WI38 (cell line): ENCODE data around the gene C1orf232.

Experiments used
- H3K4me3 ChIP-seq: 2 replicates; pipeline ENCODE4 v1.5.1; 2011; ENCODE audit warnings: low read depth, mild to moderate bottlenecking, control low read depth, low read length
- TF ChIP-seq, protein P1 (sequence below): IDR thresholded peaks from 2 replicates; pipeline ENCODE4 v1.5.1; 2012; ENCODE audit warnings: low read depth, mild to moderate bottlenecking, control low read depth, low read length

The C1orf232 gene

DNA sequence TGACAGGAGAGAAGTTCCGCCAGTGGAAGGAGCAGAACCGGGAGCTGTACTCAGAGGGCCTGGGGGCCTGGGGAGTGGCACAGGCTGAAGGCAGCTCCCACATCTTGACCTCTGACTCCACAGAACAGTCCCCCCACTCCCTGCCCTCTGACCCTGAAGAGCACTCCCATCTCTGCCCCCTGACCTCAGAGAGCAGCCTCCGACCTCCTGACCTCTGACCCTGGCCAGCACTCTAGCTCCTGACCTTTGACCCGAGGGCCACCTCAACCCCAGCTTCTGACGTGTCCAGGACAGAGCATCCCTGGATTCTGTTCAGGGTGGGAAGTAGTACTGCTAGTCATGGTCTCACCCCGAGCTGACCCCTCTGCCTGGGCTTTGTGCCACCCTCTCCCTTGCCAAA, 20.6 kb upstream of the C1orf232 start:
- TF ChIP-seq, protein P1, sequence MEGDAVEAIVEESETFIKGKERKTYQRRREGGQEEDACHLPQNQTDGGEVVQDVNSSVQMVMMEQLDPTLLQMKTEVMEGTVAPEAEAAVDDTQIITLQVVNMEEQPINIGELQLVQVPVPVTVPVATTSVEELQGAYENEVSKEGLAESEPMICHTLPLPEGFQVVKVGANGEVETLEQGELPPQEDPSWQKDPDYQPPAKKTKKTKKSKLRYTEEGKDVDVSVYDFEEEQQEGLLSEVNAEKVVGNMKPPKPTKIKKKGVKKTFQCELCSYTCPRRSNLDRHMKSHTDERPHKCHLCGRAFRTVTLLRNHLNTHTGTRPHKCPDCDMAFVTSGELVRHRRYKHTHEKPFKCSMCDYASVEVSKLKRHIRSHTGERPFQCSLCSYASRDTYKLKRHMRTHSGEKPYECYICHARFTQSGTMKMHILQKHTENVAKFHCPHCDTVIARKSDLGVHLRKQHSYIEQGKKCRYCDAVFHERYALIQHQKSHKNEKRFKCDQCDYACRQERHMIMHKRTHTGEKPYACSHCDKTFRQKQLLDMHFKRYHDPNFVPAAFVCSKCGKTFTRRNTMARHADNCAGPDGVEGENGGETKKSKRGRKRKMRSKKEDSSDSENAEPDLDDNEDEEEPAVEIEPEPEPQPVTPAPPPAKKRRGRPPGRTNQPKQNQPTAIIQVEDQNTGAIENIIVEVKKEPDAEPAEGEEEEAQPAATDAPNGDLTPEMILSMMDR, result no peak
- H3K4me3 ChIP-seq, result no peak overlapping the region

DNA sequence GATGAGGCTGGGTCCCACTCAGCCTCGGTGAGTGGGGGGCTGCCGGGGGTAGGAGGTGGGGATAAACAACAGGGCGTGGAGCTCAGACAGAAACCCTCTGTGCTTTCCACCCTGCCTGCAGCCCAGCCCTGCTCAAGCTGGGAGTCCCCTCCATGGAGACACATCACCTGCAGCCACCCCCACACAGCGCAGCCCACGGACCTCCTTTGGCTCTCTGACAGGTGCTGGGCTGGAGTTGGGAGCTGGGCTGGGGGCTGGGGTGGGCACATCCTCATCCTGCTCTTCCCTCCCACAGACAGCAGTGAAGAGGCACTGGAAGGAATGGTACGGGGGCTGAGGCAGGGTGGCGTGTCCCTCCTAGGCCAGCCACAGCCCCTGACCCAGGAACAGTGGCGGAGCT, 19.7 kb upstream of the C1orf232 start:
- H3K4me3 ChIP-seq, result no peak overlapping the region
- TF ChIP-seq, protein P1, result no peak

DNA sequence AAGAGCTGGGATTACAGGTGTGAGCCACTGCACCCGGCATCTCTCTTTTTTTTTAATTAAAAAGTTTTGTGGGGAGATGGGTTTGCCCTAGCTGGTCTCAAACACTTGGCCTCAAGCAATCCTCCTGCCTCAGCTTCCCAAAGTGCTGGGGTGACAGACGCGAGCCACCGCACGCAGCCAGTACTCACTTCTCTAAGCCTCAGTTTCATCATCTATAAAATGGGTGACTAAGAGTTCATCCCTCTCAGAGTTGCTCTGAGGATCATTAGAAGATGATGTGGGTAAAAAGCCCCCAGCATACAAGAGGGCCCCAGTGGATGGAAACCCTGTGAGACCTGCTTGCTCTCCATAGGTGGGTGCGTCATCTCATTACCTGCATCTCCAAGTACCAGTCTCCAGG, 19.1 kb upstream of the C1orf232 start:
- no peak overlapping the region for H3K4me3 ChIP-seq
- TF ChIP-seq, protein P1, result no peak

DNA sequence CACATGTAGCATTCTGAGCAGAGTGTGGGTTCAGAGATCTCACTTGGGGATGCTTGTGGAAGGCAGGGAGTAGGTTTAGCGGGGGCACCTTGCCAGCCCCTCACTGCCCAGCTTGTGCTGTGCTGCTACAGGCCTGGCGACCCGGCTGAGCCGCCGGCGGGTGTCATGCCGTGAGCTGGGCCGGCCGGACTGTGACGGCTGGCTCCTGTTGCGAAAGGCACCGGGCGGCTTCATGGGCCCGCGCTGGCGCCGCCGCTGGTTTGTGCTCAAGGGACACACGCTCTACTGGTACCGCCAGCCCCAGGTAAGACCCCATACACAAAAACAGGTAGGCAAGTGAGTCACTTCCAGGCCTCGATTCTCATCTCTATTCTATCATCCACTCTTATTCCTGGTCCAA, 16.1 kb upstream of the C1orf232 start:
- TF ChIP-seq, protein P1, result no peak

DNA sequence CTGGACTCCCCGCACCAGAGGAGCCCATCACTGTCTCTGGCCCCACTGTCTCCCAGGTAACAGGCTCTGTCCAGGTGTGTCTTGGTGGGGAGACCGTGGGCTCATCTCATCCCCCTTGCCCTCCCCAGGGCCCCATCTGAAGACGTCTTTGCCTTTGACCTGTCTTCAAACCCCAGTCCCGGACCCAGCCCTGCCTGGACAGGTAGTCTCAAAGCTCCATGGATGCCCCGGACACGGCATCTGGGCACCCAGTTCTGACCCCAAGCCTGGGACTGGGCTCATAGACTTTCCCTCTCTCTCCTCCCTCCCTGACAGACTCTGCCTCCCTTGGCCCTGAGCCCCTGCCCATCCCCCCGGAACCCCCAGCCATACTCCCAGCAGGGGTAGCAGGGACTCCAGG, 15.3 kb upstream of the C1orf232 start:
- H3K4me3 ChIP-seq, result no peak overlapping the region
- TF ChIP-seq, protein P1, result no peak

More for the DNA sequence above, 16.1 kb upstream of the C1orf232 start:
- no peak overlapping the region for H3K4me3 ChIP-seq

DNA sequence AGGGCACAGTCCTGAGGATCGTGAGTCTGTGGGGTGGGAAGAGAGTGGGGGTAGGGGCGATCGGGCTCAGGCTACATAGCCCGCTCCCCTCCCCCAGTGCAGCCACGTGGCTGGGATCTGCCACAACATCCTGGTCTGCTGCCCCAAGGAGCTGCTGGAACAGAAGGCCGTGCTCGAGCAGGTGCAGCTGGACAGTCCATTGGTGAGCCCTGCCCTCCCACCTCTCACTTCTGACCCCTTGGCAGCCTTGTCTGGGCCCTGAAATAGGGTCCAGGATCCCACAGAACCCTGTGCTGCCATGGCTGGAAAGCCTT, 13.6 kb upstream of the C1orf232 start:
- H3K4me3 ChIP-seq, result no peak overlapping the region
- TF ChIP-seq, protein P1, result no peak

DNA sequence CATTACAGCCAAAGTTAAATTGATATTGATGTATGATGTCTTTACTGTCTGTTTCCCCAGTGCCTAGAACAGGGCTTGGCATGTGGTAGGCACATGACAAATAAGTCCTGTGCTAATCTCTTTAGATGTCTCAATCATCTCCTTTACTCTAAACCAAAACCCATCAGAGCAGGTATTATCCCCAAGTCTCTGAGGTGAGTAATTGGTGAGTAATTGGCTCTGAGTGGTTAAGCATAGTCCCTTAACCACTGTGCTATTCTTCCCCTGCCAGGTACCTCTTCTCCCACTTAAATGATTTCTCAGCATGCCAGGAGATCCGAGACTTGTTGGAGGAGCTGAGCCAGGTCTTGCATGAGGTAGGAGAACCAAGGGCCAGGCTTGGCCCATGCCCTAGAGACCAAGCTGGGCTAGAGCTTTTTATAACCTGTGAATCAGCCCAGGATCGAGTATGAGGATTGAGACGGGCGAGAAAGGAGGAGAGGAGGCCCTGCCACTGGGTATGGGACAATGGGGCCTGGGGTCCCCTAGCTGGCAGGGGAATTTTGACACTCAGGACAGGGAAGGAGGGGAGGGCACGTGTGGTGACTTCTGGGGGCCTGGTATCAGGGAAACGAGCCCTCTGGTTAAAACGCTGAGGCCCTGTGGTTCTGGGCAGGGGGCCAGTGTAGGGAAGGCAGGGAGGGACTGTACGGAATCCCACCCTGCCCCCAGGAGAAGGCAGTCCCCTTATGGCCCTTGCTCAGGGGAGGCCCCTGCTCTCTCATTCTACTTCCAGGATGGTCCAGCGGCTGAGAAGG, 13.0 kb upstream of the C1orf232 start:
- TF ChIP-seq, protein P1, result no peak
- no peak overlapping the region for H3K4me3 ChIP-seq
